H1 (cell line): ENCODE measurements around the gene CKAP2L. TPM values are rescaled to one million over a fixed set of nuclear protein-coding genes. Genes with fewer than 3 reads are reported as not detected.

Experiments
- ASH2L ChIP-seq: fragments of 200-600, 300-600 bp; sonication (generic); IDR thresholded peaks from one replicate; pipeline ENCODE4 v1.7.1; 2017; ENCODE audit warnings: low read length
- BRCA1 ChIP-seq: IDR thresholded peaks from 2 replicates; pipeline ENCODE4 v1.6.1; 2012; ENCODE audit warnings: low read depth, low read length, improper control_type of control experiment
- RBBP5 ChIP-seq: IDR thresholded peaks from 2 replicates; pipeline ENCODE4 v1.7.1; 2012; ENCODE audit warnings: low read depth, mild to moderate bottlenecking, inconsistent platforms, low read length, moderate library complexity, borderline replicate concordance
- RXRA ChIP-seq: IDR thresholded peaks from 2 replicates; pipeline ENCODE4 v1.6.1; 2011; ENCODE audit warnings: low read depth, mild to moderate bottlenecking, low read length, moderate library complexity; ENCODE audit not compliant: insufficient read depth
- SIN3A ChIP-seq, 2 experiments: IDR thresholded peaks in 1 of 2; conservative IDR thresholded peaks in 1 of 2; 2 replicates each; pipeline ENCODE4 v1.6.1; 2011 to 2012; ENCODE audit warnings: low read length in 2 of 2, improper control_type of control experiment in 1 of 2, low read depth in 1 of 2, mild to moderate bottlenecking in 1 of 2
- SP4 ChIP-seq: IDR thresholded peaks from 2 replicates; pipeline ENCODE4 v1.6.1; 2012; ENCODE audit warnings: low read length, inconsistent platforms
- TEAD4 ChIP-seq: IDR thresholded peaks from 2 replicates; pipeline ENCODE4 v1.6.1; 2012; ENCODE audit warnings: low read depth, low read length, inconsistent platforms, mixed read lengths
- polyA plus RNA-seq, 7 experiments: library from polyadenylated mRNA; depleted of rRNA in 3 of 7; stranded (reverse) in 5 of 7; unstranded in 2 of 7; fragments of >200 nt in 5 of 7; fragments of 200-250 nt in 2 of 7; gene quantifications; 1 replicate in 5 of 7; 2 replicates in 1 of 7; 4 replicates in 1 of 7; pipeline versions ENCODE4 v1.2.1 to v1.2.3, GENCODE V29; 2011 to 2013; ENCODE audit warnings: missing spikeins in 2 of 7, mixed read lengths in 2 of 7
- total RNA-seq: library from RNA; stranded (reverse); fragmentation: NEBNext Ultra II Directional; extraction: Animal tissue kit (Norgen Biotek cat#: 25700); gene quantifications from 2 replicates; pipeline ENCODE4 v1.2.1, GENCODE V29; 2021
- TF ChIP-seq, protein P1 (sequence below): IDR thresholded peaks from 2 replicates; pipeline ENCODE4 v1.6.1; 2012; ENCODE audit warnings: inconsistent platforms

Gene CKAP2L
- total and polyA plus RNA-seq, 2 of the 8 experiments (the other 6 are each of a cell fraction or from before 2014, with no cell fraction given): 2.5 to 20.7 TPM

GRCh38 chr2:112811841-112812306 lies 47.5 kb upstream of the CKAP2L start (continued):
- TF ChIP-seq RBBP5: no peak
- no peak for TF ChIP-seq ASH2L
- no peak for TF ChIP-seq BRCA1
- TF ChIP-seq, protein P1, sequence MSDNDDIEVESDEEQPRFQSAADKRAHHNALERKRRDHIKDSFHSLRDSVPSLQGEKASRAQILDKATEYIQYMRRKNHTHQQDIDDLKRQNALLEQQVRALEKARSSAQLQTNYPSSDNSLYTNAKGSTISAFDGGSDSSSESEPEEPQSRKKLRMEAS: no peak
- no peak for TF ChIP-seq SP4
- no peak for TF ChIP-seq SIN3A (conservative IDR thresholded peaks at IDR 0.05 in 1 of 2, IDR thresholded peaks at IDR 0.05 in 1 of 2; ENCODE audit: low read depth in 1 of 2, low read length in 2 of 2)
- no peak for TF ChIP-seq TEAD4
- no peak for TF ChIP-seq RXRA
